H9 (cell line): ENCODE data around the gene ADGRG1. TPM values are rescaled to one million over a fixed set of nuclear protein-coding genes. Genes with fewer than 3 reads are reported as not detected.

ENCODE experiments used
- DNase-seq: peaks from one replicate; pipeline ENCODE4 v3.0.0-alpha.2; 2017
- H2AFZ ChIP-seq: one replicate; pipeline ENCODE4 v1.6.1; 2013; ENCODE audit warnings: mild to moderate bottlenecking, low read length, control low read depth, moderate library complexity
- H2AK5ac ChIP-seq: 2 replicates; pipeline ENCODE4 v1.6.1; 2013; ENCODE audit warnings: low read length, control low read depth, mixed read lengths; ENCODE audit not compliant: insufficient read length
- H2BK120ac ChIP-seq: one replicate; pipeline ENCODE4 v1.6.1; 2013; ENCODE audit warnings: low read depth, mild to moderate bottlenecking, low read length, control low read depth, inconsistent platforms; ENCODE audit not compliant: poor library complexity, severe bottlenecking
- H2BK12ac ChIP-seq: 2 replicates; pipeline ENCODE4 v1.6.1; 2013; ENCODE audit warnings: low read length, control low read depth, mixed read lengths, low read depth; ENCODE audit not compliant: insufficient read length
- H2BK15ac ChIP-seq: 2 replicates; pipeline ENCODE4 v1.6.1; 2013; ENCODE audit warnings: low read depth, low read length, control low read depth
- H2BK20ac ChIP-seq: one replicate; pipeline ENCODE4 v1.6.1; 2013; ENCODE audit warnings: low read depth, mild to moderate bottlenecking, low read length, control low read depth, inconsistent platforms; ENCODE audit not compliant: poor library complexity, severe bottlenecking
- H2BK5ac ChIP-seq: 2 replicates; pipeline ENCODE4 v1.6.1; 2013; ENCODE audit warnings: low read length, control low read depth, mixed read lengths; ENCODE audit not compliant: insufficient read length
- H3K14ac ChIP-seq: 2 replicates; pipeline ENCODE4 v1.6.1; 2013; ENCODE audit warnings: low read length, control low read depth; ENCODE audit not compliant: insufficient read depth
- H3K18ac ChIP-seq: 2 replicates; pipeline ENCODE4 v1.6.1; 2013; ENCODE audit warnings: low read depth, mild to moderate bottlenecking, mixed read lengths, low read length, control low read depth; ENCODE audit not compliant: insufficient read length
- H3K23ac ChIP-seq: 2 replicates; pipeline ENCODE4 v1.6.1; 2013; ENCODE audit warnings: low read length, control low read depth, mixed read lengths, low read depth; ENCODE audit not compliant: insufficient read length
- H3K23me2 ChIP-seq: 2 replicates; pipeline ENCODE4 v1.6.1; 2013; ENCODE audit warnings: low read depth, mild to moderate bottlenecking, mixed read lengths, low read length, control low read depth; ENCODE audit not compliant: insufficient read length, poor library complexity, severe bottlenecking
- H3K27ac ChIP-seq: 2 replicates; pipeline ENCODE4 v1.5.1; 2013; ENCODE audit warnings: low read length, control low read depth, mixed read lengths, low read depth; ENCODE audit not compliant: insufficient read length
- H3K27me3 ChIP-seq: 2 replicates; pipeline ENCODE4 v1.6.1; 2013; ENCODE audit warnings: low read length, control low read depth, inconsistent platforms; ENCODE audit not compliant: insufficient read depth
- H3K4ac ChIP-seq: 2 replicates; pipeline ENCODE4 v1.6.1; 2013; ENCODE audit warnings: low read depth, mild to moderate bottlenecking, control low read depth, inconsistent platforms, low read length, moderate library complexity
- H3K4me1 ChIP-seq: 2 replicates; pipeline ENCODE4 v1.6.1; 2013; ENCODE audit warnings: low read length, control low read depth, inconsistent platforms; ENCODE audit not compliant: insufficient read depth
- H3K4me2 ChIP-seq: 2 replicates; pipeline ENCODE4 v1.6.1; 2013; ENCODE audit warnings: low read length, control low read depth, mixed read lengths; ENCODE audit not compliant: insufficient read length, insufficient read depth
- H3K56ac ChIP-seq: 2 replicates; pipeline ENCODE4 v1.6.1; 2013; ENCODE audit warnings: low read depth, mild to moderate bottlenecking, mixed read lengths, low read length, control low read depth; ENCODE audit not compliant: insufficient read length
- H3K79me1 ChIP-seq: 2 replicates; pipeline ENCODE4 v1.6.1; 2013; ENCODE audit warnings: low read depth, mild to moderate bottlenecking, moderate library complexity, low read length, control low read depth, inconsistent platforms; ENCODE audit not compliant: insufficient read depth, poor library complexity, severe bottlenecking
- H3K79me2 ChIP-seq: 2 replicates; pipeline ENCODE4 v1.6.1; 2013; ENCODE audit warnings: low read length, control low read depth, inconsistent platforms; ENCODE audit not compliant: insufficient read depth
- H3K9ac ChIP-seq: 2 replicates; pipeline ENCODE4 v1.6.1; 2013; ENCODE audit warnings: low read length, control low read depth, mixed read lengths; ENCODE audit not compliant: insufficient read length; ENCODE audit errors: extremely low read depth
- H3K9me3 ChIP-seq: one replicate; pipeline ENCODE4 v1.6.1; 2013; ENCODE audit warnings: low read depth, low read length, inconsistent platforms; ENCODE audit not compliant: control insufficient read depth
- H3T11ph ChIP-seq: one replicate; pipeline ENCODE4 v1.6.1; 2013; ENCODE audit warnings: mild to moderate bottlenecking, low read length, control low read depth, inconsistent platforms
- H4K20me1 ChIP-seq: one replicate; pipeline ENCODE4 v1.6.1; 2013; ENCODE audit not compliant: control insufficient read depth, insufficient read length, insufficient read depth
- H4K5ac ChIP-seq: 2 replicates; pipeline ENCODE4 v1.6.1; 2013; ENCODE audit warnings: low read depth, mild to moderate bottlenecking, mixed read lengths, low read length, control low read depth; ENCODE audit not compliant: insufficient read length
- H4K8ac ChIP-seq: replicated peaks from 2 replicates; pipeline ENCODE4 v1.6.1; 2013; ENCODE audit warnings: low read length, control low read depth, mixed read lengths, low read depth; ENCODE audit not compliant: insufficient read length
- H4K91ac ChIP-seq: 2 replicates; pipeline ENCODE4 v1.6.1; 2013; ENCODE audit warnings: low read depth, mild to moderate bottlenecking, moderate library complexity, mixed read lengths, low read length, control low read depth; ENCODE audit not compliant: insufficient read length
- H3K27ac Mint-ChIP-seq, 3 experiments: 2 replicates in 2 of 3; 3 replicates in 1 of 3; pipeline ENCODE4 v1.8.0; 2020 to 2021; ENCODE audit warnings: mixed read lengths in 3 of 3, mild to moderate bottlenecking in 1 of 3, moderate library complexity in 1 of 3
- H3K27me3 Mint-ChIP-seq: 2 replicates; pipeline ENCODE4 v1.8.0; 2021; ENCODE audit warnings: low read depth, mild to moderate bottlenecking, moderate library complexity, mixed read lengths
- H3K36me3 Mint-ChIP-seq, 3 experiments: 2 replicates in 2 of 3; 3 replicates in 1 of 3; pipeline ENCODE4 v1.8.0; 2020 to 2021; ENCODE audit warnings: low read depth in 3 of 3, mixed read lengths in 3 of 3; ENCODE audit not compliant: insufficient read depth in 1 of 3
- H3K4me1 Mint-ChIP-seq, 2 experiments: 2 replicates each; pipeline ENCODE4 v1.8.0; 2020; ENCODE audit warnings: mixed read lengths in 2 of 2
- H3K4me3 Mint-ChIP-seq, 2 experiments: 2 replicates in 1 of 2; 3 replicates in 1 of 2; pipeline ENCODE4 v1.8.0; 2020 to 2021; ENCODE audit warnings: mild to moderate bottlenecking in 2 of 2, mixed read lengths in 2 of 2, moderate library complexity in 1 of 2
- H3K9me3 Mint-ChIP-seq, 2 experiments: 2 replicates in 1 of 2; 3 replicates in 1 of 2; pipeline ENCODE4 v1.8.0; 2020; ENCODE audit warnings: mild to moderate bottlenecking in 2 of 2, mixed read lengths in 2 of 2, moderate library complexity in 1 of 2
- whole genome bisulfite sequencing: extraction: QIAGEN DNeasy Blood & Tissue Kit; methylation state at CpG from one replicate; pipeline ENCODE4 v1.1.7; 2013; ENCODE audit warnings: missing lambda C conversion rate, low lambda C conversion rate, mixed read lengths; ENCODE audit not compliant: insufficient read length; ENCODE audit errors: extremely low coverage; 5-methylcytosine and 5-hydroxymethylcytosine counted together
- total RNA-seq: library from RNA; stranded (reverse); gene quantifications from 2 replicates; pipeline ENCODE4 v1.2.1, GENCODE V29; 2021
- TF ChIP-seq, protein P1 (sequence below): fragments of 200-600 bp; sonication (generic); conservative IDR thresholded peaks from 3 replicates; pipeline ENCODE4 v1.8.0; 2021; ENCODE audit warnings: antibody characterized with exemption, mild to moderate bottlenecking

The ADGRG1 gene
- total RNA-seq, 1 experiment from 2014 or later, result 1.1 TPM

DNA sequence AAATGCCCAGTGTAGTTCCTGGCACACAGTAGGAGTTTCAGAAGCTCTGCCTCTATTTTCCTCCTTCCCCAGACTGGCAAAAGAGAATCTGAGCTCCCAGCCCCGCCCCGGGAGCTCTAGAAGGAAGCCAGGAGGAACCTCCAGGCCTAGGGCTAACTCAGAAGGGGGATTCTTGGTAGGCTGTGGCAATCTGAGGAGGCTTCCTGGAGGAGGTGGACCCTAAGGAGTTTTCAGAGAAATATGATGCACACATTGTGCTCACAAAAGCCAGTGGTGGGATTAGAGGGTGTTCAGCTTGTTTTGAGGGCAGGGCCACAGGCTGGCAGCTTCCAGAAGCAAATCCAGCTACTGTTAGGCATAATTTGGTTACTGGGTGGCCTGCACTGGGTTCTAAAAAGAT, 10.0 kb downstream of the ADGRG1 start:
- Histone ChIP-seq H3K79me1 (no peaks in the 10 kb centered on the region), H3K23me2 (no peaks in the 10 kb centered on the region), H3K9me3 (no peaks in the 10 kb centered on the region), H4K5ac (no peak overlapping the region), H4K8ac (no peak overlapping the region), H3K4me2 (no peak overlapping the region), H3K18ac (no peak overlapping the region), H2BK12ac (no peak overlapping the region), H3K79me2 (no peaks in the 10 kb centered on the region), H3T11ph (no peak overlapping the region), H2AFZ (no peak overlapping the region), H3K9ac (no peak overlapping the region), H3K27ac (no peak overlapping the region), H3K23ac (no peak overlapping the region), H2BK120ac (no peak overlapping the region), H3K14ac (no peak overlapping the region), H3K27me3 (peaks cover 2% of the 10 kb centered on the region; the same call in 1 of the 2 replicates), H3K4ac (no peak overlapping the region), H3K4me1 (no peaks in the 10 kb centered on the region), H2BK20ac (no peak overlapping the region), H2BK5ac (no peak overlapping the region), H2BK15ac (no peak overlapping the region), H2AK5ac (no peak overlapping the region), H4K20me1 (no peaks in the 10 kb centered on the region), H4K91ac (no peak overlapping the region), H3K56ac (no peak overlapping the region)
- WGBS, result no CpG with 5 or more reads among the region's 2 CpGs
- Mint-ChIP-seq H3K9me3 (no peaks in the 10 kb centered on the region), H3K27ac (no peak overlapping the region), H3K27me3 (peaks cover 45% of the 10 kb centered on the region), H3K4me1 (peaks cover 12 to 31% of the 10 kb centered on the region in 2 experiments), H3K4me3 (no peak overlapping the region), H3K36me3 (no peaks in the 10 kb centered on the region)
- TF ChIP-seq, protein P1, sequence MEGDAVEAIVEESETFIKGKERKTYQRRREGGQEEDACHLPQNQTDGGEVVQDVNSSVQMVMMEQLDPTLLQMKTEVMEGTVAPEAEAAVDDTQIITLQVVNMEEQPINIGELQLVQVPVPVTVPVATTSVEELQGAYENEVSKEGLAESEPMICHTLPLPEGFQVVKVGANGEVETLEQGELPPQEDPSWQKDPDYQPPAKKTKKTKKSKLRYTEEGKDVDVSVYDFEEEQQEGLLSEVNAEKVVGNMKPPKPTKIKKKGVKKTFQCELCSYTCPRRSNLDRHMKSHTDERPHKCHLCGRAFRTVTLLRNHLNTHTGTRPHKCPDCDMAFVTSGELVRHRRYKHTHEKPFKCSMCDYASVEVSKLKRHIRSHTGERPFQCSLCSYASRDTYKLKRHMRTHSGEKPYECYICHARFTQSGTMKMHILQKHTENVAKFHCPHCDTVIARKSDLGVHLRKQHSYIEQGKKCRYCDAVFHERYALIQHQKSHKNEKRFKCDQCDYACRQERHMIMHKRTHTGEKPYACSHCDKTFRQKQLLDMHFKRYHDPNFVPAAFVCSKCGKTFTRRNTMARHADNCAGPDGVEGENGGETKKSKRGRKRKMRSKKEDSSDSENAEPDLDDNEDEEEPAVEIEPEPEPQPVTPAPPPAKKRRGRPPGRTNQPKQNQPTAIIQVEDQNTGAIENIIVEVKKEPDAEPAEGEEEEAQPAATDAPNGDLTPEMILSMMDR, result no peak
- no peak for DNase-seq
